RWPE2 (cell line): Measurements from ENCODE around the gene DOP1B.
A peak's percentile ranks its signal among the peaks of the same experiment; 100 is the strongest.
"Not testable (repeated sequence)": the region's sequence is repeated elsewhere in the genome, so short reads cannot be mapped to it uniquely, and the experiment has no call there.

Experiments used
- ATAC-seq: fragments of 200-7000 bp; cut with Tn5 transposase; 3 replicates; pipeline ENCODE4 v1.9.1; 2021; ENCODE audit warnings: low read depth
- DNase-seq: peaks from one replicate; pipeline ENCODE4 v3.0.0-alpha.2; 2020; ENCODE audit warnings: low spot score
- H3K27ac ChIP-seq: fragments of 450-650 bp; 2 replicates; pipeline ENCODE4 v1.5.1; 2017; ENCODE audit warnings: mild to moderate bottlenecking; ENCODE audit not compliant: poor library complexity, severe bottlenecking
- H3K27me3 ChIP-seq: fragments of 250-450 bp; sonication (Bioruptor Pico); 2 replicates; pipeline ENCODE4 v1.5.1; 2021; ENCODE audit warnings: mild to moderate bottlenecking, moderate library complexity; ENCODE audit not compliant: insufficient read depth, poor library complexity, severe bottlenecking
- H3K36me3 ChIP-seq: fragments of 250-450 bp; sonication (Bioruptor Pico); 2 replicates; pipeline ENCODE4 v1.5.1; 2020; ENCODE audit warnings: low read depth, mild to moderate bottlenecking, moderate library complexity
- H3K4me1 ChIP-seq: fragments of 250-450 bp; sonication (Bioruptor Pico); 2 replicates; pipeline ENCODE4 v1.5.1; 2021; ENCODE audit warnings: mild to moderate bottlenecking, moderate library complexity; ENCODE audit not compliant: insufficient read depth, poor library complexity, severe bottlenecking
- H3K4me3 ChIP-seq: fragments of 250-450 bp; sonication (Bioruptor Pico); 2 replicates; pipeline ENCODE4 v1.5.1; 2021; ENCODE audit warnings: mild to moderate bottlenecking, moderate library complexity; ENCODE audit not compliant: severe bottlenecking
- H3K9me3 ChIP-seq: fragments of 250-450 bp; sonication (Bioruptor Pico); 2 replicates; pipeline ENCODE4 v1.5.1; 2021; ENCODE audit warnings: mild to moderate bottlenecking, moderate library complexity; ENCODE audit not compliant: severe bottlenecking
- TF ChIP-seq, protein P1 (sequence below): fragments of 450-650 bp; IDR thresholded peaks from one replicate; pipeline ENCODE4 v1.5.1; 2017; ENCODE audit warnings: mild to moderate bottlenecking, moderate library complexity; ENCODE audit not compliant: poor library complexity, severe bottlenecking

Gene DOP1B

DNA sequence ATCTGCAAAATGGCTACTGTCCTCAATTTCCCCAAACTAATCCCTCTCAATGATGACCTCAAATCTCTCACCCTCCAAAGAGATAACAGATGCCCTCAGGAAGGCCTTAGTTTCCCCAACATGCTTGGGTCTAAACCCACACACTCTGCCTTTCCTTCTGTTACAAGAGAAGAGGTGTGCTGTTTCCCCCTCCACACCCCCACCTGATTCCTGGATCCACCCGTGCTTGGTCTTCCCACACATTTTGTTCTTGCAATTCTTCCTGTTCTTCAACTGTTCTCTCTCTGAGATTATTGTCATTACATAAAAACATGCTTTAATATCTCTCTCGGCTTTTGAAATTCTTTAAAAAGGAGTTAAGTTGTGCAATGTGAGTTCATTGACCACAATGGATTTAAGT is 27.4 kb upstream of the DOP1B start:
- Histone ChIP-seq H3K9me3 (no peaks in the 10 kb centered on the region), H3K4me3 (no peak overlapping the region), H3K4me1 (peaks cover 16% of the 10 kb centered on the region), H3K36me3 (no peaks in the 10 kb centered on the region), H3K27ac (no peak overlapping the region), H3K27me3 (no peaks in the 10 kb centered on the region)
- ATAC-seq (no peak), DNase-seq (peak; percentile 2)
- TF ChIP-seq, protein P1, sequence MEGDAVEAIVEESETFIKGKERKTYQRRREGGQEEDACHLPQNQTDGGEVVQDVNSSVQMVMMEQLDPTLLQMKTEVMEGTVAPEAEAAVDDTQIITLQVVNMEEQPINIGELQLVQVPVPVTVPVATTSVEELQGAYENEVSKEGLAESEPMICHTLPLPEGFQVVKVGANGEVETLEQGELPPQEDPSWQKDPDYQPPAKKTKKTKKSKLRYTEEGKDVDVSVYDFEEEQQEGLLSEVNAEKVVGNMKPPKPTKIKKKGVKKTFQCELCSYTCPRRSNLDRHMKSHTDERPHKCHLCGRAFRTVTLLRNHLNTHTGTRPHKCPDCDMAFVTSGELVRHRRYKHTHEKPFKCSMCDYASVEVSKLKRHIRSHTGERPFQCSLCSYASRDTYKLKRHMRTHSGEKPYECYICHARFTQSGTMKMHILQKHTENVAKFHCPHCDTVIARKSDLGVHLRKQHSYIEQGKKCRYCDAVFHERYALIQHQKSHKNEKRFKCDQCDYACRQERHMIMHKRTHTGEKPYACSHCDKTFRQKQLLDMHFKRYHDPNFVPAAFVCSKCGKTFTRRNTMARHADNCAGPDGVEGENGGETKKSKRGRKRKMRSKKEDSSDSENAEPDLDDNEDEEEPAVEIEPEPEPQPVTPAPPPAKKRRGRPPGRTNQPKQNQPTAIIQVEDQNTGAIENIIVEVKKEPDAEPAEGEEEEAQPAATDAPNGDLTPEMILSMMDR = no peak

DNA sequence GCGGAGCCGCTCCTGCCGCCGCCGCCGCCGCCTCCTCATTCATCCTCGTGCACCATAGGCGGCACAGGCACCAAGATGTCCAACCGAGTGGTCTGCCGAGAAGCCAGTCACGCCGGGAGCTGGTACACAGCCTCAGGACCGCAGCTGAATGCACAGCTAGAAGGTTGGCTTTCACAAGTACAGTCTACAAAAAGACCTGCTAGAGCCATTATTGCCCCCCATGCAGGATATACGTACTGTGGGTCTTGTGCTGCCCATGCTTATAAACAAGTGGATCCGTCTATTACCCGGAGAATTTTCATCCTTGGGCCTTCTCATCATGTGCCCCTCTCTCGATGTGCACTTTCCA is 26.2 kb upstream of the DOP1B start:
- not testable (repeated sequence) for H3K27ac ChIP-seq, H3K36me3 ChIP-seq, DNase-seq, H3K9me3 ChIP-seq, H3K27me3 ChIP-seq, ATAC-seq
- peaks cover 19% of the 10 kb centered on the region for H3K4me1 ChIP-seq
- peak overlapping the region; percentile 27 for H3K4me3 ChIP-seq

DNA sequence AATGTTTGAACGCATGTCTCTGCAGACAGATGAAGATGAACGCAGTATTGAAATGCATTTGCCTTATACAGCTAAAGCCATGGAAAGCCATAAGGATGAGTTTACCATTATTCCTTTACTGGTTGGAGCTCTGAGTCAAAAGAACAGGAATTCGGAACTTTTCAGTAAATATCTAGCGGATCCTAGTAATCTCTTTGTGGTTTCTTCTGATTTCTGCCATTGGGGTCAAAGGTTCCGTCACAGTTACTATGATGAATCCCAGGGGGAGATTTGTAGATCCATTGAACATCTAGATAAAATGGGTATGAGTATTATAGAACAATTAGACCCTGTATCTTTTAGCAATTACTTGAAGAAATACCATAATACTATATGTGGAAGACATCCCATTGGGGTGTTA is 25.8 kb upstream of the DOP1B start:
- not testable (repeated sequence) for H3K4me3 ChIP-seq, H3K27me3 ChIP-seq, ATAC-seq, DNase-seq, H3K9me3 ChIP-seq, H3K36me3 ChIP-seq, H3K27ac ChIP-seq
- H3K4me1 ChIP-seq = peaks cover 18% of the 10 kb centered on the region

DNA sequence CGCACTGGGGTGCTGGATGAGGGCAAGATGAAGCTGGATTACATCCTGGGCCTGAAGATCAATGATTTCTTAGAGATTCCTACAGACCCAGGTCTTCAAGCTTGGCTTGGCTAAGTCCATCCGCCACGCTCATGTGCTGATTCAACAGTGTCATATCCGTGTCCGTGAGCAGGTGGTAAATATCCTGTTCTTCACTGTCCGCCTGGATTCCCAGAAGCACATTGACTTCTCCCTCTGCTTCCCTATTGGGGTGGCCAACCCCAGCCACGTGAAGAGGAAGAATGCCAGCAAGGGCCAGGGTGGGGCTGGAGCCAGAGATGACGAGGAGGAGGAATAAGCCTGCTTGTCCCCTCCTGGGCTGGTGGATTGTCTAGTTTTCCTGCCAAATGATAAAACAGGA is 23.9 kb upstream of the DOP1B start:
- no peak overlapping the region for H3K27ac ChIP-seq
- TF ChIP-seq, protein P1 = no peak
- no peaks in the 10 kb centered on the region for H3K27me3 ChIP-seq
- H3K4me3 ChIP-seq = no peak overlapping the region
- ATAC-seq = no peak
- no peak for DNase-seq
- H3K9me3 ChIP-seq = no peaks in the 10 kb centered on the region
- H3K4me1 ChIP-seq = peaks cover 7% of the 10 kb centered on the region
- no peaks in the 10 kb centered on the region for H3K36me3 ChIP-seq

DNA sequence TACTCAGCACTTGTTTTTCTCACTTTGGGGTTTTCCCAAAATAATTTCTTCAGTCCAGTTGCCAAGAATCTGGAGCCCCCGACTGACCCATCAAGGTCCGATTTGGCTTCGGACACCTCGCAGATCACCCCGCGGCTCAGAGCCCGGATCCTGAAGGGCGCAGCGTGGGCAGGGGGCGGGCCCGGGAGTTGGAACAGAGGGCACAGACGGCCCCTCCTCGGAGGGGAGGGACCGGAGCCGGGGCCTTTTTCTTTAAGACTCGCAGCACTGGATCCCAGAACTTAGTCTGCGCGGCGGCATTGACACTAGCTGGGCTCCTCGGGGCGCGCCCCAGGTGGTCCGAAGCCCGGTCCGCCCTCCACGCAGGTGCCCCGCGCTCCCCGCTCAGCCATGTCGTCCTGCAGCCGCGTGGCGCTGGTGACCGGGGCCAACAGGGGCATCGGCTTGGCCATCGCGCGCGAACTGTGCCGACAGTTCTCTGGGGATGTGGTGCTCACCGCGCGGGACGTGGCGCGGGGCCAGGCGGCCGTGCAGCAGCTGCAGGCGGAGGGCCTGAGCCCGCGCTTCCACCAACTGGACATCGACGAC is 21.7 kb upstream of the DOP1B start, which contains the start of gene CBR3:
Gene CBR3 (plus strand): TSS at position 277 of the 588 bp plus-strand sequence. CDS start 114 bp downstream, at position 391.
- Histone ChIP-seq H3K4me3 (peak within 1 kb of the TSS; percentile 41), H3K9me3 (no peaks in the 10 kb centered on the region), H3K36me3 (no peaks in the 10 kb centered on the region), H3K27me3 (no peaks in the 10 kb centered on the region), H3K27ac (peak within 1 kb of the TSS; percentile 70), H3K4me1 (peaks cover 7% of the 10 kb centered on the region)
- peak; percentile 42 for ATAC-seq
- TF ChIP-seq, protein P1 = no peak
- no peak for DNase-seq

DNA sequence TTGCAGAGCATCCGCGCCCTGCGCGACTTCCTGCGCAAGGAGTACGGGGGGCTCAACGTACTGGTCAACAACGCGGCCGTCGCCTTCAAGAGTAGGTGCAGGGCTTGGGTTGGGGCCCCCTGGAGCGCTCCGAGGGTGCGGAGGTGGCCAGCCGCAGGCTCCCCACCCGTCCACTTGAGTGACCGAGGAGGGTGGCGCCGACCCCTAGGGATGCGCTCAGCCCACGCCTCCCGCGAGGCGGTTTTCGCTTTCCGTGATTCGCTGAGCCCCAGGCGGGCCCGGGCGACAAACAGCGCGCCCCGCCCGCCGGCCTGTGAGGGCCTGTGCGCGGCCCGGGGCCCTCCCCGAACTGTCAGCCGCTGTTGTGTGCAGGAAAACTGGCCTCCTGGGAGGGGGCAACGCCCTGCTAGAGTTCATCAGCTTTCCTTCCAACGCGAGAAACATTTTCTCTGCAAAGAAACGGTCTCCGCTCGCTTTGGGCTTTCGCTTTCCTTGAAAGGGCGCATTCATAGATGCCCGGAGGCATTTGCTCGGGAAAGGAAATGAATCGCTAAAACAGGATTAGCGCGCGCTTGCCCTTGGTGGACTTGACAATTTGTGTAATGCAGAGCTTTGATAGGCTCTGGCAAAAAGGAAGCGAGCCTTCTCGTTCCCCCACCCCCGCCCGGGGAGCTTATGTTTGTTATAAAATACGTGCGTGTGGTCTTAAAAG is 21.1 kb upstream of the DOP1B start:
- Histone ChIP-seq H3K4me3 (peak overlapping the region; percentile 41), H3K27ac (peak overlapping the region; percentile 70), H3K27me3 (no peaks in the 10 kb centered on the region), H3K9me3 (no peaks in the 10 kb centered on the region), H3K4me1 (peaks cover 7% of the 10 kb centered on the region), H3K36me3 (no peaks in the 10 kb centered on the region)
- ATAC-seq (peak; percentile 67), DNase-seq (peak; percentile 73)
- TF ChIP-seq, protein P1 = no peak

DNA sequence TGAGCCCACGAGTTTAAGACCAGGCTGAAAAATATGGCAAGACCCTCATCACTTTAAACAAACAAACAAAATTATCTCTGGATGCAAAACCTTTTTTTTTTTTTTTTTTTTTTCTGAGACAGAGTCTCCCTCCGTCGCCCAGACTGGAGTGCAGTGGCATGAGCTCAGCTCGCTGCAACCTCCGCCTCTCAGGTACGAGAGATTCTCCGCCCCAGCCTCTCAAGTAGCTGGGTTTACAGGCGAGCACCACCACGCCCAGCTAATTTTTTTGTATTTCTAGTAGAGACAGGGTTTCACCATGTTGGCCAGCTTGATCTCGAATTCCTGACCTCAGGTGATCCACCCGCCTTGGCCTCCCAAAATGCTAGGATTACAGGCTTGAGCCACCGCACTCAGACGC is 16.8 kb upstream of the DOP1B start:
- H3K9me3 ChIP-seq, ATAC-seq, H3K4me3 ChIP-seq: not testable (repeated sequence)

More for the DNA sequence above, 16.8 kb upstream of the DOP1B start:
- not testable (repeated sequence) for H3K27ac ChIP-seq, H3K36me3 ChIP-seq, H3K4me1 ChIP-seq, DNase-seq, H3K27me3 ChIP-seq
